HG03442 (cell line): ENCODE measurements around the gene RABGAP1.

Source experiments
- ATAC-seq: cut with Tn5 transposase; IDR thresholded peaks from one replicate; pipeline ENCODE4 v1.9.1; 2021; ENCODE audit warnings: mild to moderate bottlenecking, moderate library complexity; ENCODE audit not compliant: unreplicated experiment

The RABGAP1 gene

DNA sequence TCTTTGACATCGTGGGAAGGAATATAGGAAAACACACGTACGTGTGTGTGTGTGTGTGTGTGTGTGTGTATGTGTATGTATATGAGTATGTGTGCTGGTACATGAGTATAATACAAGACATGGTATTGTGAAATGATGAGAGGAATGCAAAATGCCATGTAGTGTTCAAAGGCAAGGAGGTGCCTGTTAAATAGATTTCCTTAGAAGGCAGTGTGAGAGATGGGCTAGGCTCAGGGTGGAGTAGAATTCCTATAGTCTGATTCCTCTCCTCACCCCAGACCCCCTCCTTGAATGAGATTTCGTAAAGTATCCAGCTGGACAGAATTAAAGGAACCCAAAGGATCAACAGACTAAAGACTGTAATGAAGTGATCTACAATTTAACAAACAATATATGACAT lies 103.8 kb downstream of the RABGAP1 start:
- ATAC-seq: no peak

DNA sequence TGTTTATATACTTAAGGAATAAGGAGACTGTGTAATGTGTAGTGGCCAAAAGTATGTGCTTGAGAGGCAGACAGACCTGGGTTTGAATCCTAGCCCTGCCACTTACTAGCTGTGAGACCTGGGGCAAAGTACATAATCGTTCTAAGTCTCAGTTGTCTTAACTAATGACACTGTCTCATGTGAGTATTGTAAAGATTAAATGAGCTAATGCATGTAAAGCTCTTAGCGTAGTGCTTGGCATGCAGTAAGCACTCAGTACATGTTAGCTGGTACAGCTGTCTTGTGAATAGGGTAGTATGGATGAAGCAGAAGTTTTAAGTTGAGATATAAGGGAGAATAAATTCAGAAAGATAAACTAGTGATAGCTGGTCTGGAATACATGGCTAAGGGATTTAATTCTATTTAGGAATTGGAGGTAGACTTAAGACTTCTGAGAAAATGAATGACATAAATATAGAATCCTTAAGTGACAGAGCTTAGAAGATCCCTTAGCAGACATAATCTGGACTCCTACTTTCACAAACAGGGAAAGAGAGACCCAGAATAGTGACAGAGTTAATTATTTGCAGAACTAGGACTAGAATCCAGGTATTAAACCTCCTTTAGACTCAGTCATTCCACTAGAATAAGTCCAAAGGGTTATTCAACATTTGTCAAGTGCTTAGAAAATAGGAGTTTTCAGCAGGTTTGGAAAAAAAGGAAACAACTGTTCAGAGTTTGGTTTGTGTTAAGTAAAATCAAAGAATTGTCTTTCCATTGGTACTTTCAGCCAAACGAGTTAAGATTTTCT lies 105.8 kb downstream of the RABGAP1 start:
- no peak for ATAC-seq

DNA sequence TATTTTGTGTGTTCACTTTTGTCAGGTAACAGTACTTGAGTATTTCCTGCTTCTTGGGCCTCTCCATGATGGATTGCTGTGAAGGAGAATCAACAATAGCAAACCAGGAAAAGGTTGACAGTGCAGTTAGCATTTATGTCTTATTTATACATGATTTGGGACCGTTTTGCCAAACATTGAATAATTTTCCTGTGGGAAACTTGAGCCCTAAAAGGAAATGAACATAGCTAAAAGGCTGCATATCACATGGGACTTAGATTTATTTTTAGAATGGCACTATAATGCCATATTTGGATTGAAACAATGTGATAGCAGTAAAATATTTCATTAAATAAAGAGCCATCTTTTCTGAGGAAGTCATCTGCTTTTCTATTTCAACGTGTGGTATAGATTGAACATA lies 107.9 kb downstream of the RABGAP1 start:
- ATAC-seq: no peak

DNA sequence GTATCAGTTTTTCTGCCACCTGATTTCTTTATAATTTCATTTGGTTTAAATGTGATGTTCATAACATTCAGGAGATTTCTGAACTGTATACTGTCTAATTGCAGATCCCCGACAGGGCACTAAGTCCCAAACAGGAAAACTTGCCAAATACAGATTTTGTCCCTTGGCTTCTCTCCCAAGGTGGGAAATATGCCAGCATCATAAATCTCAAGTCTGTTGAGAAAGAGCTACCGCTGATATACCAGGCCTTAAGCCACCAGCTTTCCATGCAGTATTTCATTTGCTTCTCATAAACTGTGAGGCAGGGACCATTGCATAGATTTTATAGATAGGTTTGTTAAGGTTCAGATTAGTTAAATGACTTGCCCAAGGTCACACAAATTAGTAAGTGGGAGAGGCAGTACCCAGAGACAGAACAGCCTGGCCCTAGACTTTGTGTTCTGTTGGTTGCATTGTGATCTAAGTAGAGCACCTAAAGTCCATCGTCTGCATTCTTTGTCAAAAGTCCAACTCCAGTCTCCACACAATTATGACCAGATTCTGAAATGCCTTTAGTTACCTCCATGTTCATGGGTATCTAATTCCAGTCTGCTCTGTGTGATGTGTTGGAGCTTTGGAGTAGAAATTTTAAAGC lies 108.9 kb downstream of the RABGAP1 start:
- ATAC-seq: no peak

DNA sequence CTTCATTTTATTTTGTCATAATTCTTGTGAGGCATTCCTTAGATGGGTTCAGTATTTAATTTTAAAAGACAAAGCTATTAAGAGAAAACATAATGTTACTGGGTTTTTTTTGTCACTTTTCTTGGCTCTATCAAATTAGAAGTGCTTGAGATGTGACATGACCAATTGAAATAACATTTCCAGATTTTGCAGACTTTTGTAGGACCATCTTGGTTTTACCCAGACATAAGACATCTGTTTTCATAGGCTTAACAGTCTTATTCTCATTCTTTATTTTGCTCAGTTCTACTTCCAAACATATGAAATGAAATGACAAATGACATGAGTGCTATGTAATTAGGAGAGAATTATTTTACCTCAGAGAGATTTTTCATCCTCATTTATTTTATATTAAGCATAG lies 112.2 kb downstream of the RABGAP1 start:
- no peak for ATAC-seq

DNA sequence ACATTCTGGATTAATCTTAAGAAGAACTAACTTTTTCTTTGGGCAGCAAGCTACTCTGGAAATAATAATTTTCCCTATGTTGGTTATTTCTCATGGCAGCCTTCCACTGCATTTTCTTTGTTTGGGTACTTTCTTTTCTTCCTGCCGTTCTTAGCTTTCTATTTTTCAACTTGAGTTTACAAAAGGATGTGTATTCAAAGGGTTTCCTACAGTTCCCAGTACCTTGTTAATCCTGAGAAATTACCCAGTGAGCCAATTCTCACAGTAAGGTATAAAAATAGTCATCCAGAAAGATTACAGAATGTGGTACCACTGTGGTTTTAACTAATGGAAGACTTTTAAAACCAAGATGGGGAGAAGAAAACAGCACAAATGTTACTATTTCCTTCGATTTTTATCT lies 112.9 kb downstream of the RABGAP1 start:
- no peak for ATAC-seq

DNA sequence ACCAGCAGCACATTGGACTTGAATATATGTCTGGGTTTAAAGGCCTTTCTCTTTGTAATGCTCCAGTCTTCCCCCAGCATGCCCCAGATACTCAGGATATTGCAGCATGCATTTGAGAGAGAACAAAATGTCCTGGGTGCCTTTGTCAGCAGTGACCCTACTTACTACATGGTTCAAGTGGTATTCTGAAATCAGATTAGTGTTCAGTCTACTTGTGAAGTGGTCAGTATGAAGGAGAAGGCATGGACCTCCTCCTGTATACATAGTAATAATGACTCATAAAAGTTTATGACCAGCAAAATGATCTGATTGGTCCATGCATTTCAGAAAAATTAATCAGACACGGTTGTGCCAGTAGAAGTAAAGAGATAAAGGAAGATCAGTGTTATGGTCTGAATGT lies 118.0 kb downstream of the RABGAP1 start:
- ATAC-seq: no peak

DNA sequence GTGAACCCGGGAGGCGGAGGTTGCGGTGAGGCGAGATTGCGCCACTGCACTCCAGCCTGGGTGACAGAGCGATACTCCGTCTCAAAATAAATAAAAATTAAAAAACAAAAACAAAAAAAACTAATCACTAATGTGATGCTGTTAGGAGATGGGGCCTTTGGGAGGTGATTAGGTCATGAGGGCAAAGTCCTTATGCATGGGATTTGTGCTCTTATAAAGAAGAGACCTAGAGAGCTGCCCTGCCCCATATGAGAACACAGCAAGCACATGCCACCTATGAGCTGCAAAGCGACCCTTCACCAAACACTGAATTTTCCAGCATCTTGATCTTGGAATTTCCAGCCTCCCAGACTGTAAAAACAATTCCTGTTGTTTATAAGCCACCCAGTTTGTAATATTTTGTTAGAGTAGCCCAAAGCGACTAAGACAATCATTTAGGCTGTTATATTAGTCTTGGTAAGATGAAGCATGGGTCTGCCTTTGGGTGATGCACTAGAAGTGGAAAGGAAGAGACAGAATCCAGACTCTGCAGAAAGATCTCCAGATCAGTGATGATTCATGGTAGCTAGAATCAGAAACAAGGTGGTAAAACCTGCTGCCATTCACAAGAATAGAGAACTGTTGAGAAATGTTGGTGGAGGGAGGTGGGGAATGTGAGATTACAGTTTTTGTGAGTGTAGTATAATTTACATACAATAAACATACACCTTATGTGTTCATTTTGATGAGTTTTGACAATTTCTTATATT lies 118.8 kb downstream of the RABGAP1 start:
- ATAC-seq: no peak

DNA sequence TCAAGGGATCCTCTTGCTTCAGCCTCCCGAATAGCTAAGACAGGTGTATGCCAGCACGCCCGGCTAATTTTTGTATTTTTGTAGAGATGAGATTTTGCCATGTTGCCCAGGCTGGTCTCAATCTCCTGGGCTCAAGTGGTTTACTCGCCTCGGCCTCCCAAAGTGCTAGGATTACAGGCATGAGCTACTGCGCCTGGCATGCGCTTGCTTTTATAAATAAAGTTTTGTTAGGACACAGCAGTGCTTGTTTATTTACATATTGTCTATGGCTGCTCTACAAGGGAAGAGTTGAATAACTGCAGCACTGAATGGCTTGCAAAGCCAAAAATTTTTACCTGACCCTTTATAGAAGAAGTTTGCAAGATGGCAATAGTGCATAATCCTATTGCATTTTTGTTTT lies 120.4 kb downstream of the RABGAP1 start:
- no peak for ATAC-seq

DNA sequence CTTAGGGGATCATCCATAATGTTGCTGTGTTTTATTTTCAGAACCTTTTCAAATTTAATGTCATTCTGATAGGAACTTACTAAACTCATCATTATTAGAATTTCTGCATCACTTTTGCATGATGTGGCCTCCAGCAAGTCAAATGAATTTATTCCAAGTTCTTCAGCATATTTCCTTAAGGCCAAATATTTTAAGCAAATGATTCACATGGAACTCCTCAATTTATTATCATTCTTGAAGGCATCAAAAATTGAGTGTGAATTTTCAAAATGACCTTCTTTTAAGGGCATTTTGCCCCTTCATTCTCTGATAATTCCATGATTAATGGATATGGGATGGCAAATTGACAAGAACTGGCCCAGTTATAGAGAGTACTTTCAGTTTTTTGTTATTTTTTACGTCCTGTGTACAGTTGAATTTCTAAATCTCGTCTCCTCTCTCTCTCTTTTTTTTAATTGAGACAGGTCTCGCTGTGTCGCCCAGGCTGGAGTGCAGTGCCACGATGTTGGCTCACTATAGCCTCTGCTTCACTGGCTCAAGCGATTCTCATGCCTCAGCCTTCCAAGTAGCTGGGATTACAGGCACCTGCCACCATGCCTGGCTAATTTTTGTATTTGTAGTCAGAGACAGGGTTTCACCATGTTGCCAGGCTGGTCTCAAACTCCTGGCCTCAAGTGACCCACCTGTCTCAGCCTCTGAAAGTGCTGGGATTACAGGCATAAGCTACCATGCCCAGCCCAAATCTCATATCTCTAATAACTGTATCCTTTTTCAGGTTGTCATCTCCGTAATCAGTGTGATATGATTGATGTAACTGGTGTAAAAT lies 121.7 kb downstream of the RABGAP1 start:
- ATAC-seq: no peak

DNA sequence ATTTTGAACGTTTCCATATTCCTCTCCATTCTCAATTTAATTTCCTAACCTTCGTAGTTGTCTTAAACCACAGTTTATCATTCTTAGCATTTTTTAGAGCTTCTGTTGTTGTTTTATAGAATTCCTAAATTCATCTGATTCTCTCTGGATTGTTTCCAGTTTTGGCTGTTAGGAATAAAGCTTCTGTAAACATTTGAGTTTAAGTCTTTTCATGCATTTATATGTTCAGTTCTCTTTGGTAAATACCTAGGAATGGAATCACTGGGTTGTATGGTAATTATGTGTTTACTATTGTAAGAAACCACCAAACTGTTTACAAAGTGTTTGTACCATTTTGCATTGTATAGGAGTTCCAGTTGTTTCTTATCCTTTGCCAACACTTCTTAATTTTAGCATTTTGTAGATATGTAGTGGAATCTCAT lies 122.4 kb downstream of the RABGAP1 start:
- ATAC-seq: no peak

DNA sequence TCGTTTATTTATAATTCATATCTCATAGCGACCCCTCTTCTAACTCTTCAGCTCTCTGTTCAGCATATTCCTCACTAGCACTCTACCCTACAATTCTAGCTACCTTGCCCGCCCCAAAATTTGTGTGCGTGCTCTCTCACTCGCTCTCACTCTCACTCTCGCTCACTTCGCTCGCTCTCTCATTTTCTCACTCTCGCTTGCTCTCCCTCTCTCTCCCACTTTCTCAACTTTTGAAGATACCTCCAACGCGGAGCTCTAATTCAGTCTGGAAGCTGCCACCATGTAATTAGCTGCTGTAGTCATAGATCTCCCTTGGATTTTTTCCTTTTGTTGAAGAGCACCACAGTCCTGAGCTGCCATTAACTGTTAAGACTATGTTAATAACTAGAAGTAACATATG lies 123.1 kb downstream of the RABGAP1 start:
- ATAC-seq: no peak

DNA sequence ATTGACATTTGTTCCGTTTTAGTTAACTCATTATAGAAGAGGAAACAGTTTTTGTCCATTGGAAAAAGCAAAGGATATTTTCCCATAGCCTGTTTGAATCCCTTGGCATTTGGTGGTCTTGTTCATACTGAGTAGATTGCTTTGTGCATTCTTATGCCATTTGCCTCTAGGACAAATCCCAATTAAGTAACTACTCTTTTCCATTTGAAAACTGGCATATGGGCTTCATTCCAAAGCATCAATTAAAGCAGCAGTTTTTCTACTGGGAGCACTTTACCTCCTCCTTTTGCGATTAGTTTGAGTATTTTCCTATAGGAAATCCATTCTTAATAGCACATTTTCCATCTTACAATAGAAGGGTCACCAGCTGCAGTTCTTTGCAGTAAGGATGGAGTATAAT lies 123.9 kb downstream of the RABGAP1 start:
- ATAC-seq: no peak

DNA sequence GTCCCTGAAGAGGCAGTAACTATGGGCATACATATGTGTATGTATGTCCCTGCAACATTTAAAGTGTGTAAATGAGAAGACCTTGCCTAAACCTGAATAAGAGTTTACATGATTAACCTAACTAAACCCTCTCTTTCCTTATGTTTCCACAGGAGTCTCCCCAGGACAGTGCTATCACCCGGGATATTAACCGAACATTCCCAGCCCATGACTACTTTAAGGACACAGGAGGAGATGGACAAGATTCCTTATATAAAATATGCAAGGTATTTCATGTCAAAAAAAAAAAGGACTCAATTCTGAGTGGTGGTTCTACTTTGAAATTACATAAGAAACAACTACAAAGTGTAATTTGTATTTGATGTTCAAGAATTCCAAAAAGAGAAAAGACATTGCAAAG lies 124.4 kb downstream of the RABGAP1 start:
- ATAC-seq: no peak

DNA sequence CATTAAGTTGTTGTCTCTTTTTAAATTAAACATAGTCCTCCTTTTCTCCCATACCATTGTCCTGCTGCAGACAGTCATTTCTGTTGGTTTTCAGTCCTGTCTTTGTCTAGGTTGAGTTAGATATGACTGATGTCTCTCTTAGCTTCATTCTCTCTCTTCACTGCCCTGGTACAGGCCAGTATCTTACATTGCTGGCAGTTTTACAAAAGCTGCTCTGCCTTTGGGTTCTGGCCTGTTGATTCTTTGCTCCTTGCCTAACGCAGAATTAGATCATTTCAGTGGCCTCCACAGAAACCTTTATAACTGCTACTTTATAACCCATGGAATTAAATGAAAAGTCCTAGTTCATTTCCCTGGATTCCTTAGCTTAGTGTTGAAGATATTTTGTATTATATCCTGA lies 126.3 kb downstream of the RABGAP1 start:
- ATAC-seq: no peak

DNA sequence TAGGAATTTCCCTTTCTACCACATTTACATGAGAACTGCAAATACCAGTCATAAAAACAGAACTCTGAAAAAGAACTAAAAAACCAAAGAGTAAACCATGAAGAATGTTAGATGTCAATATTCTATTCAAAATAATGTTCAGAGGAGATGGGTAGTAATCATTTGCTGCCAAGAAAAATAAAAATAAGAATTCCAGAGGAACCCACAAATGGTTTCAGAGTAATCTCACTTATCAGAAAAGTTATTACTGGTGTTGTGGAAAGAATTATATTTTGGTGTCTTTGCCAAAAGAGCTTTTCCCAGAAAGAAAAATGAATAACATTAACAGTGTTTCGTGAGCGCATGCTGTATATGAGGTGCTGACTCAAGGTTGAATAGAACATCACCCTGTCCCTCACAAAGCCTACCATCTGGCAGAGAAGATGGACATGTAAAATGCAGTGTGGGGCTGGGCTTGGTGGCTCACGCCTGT lies 128.2 kb downstream of the RABGAP1 start:
- ATAC-seq: no peak

DNA sequence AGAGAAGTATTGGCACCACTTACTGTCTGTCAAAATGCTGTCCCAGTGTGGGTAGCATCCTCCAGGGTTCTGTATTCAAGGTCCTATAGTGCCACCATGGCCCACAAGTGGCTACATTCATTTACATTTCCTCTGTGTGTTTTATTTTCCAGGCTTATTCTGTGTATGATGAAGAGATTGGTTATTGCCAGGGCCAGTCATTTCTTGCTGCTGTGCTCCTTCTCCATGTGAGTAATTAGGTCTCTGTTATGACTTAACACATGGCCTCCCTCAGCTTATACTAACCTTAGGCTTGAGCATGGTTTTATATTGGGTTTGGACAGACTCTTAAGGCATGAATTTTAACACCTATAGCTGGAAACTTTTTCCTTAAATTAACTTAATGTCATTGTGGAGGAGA lies 129.4 kb downstream of the RABGAP1 start:
- ATAC-seq: no peak

DNA sequence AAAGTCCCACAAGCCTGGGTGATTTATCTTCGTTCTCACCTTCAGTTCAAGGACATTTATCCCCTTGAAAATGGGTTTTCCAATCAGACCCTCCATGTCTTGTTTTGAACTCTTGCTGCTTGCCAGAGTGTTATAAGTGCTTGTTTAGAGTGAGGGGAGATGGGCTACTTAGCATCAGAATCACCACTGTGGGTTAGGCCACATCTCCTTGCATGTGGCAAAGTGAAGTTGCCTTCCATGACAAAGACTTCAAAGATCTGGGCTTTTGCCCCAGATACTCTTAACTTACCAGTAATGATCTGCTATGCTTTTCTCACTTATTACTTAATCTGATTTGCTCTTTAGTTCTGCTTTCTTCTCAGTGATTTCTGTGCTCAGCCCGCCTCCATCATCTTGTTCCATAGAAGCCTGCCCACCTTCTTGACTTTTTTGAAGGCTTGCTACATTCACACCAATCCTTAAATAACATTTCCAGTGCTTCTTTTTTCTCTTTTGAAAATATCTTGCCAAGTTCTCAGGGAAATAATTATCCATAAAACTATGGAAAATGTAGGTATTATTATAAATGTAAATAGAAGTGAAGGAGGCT lies 131.7 kb downstream of the RABGAP1 start:
- no peak for ATAC-seq

DNA sequence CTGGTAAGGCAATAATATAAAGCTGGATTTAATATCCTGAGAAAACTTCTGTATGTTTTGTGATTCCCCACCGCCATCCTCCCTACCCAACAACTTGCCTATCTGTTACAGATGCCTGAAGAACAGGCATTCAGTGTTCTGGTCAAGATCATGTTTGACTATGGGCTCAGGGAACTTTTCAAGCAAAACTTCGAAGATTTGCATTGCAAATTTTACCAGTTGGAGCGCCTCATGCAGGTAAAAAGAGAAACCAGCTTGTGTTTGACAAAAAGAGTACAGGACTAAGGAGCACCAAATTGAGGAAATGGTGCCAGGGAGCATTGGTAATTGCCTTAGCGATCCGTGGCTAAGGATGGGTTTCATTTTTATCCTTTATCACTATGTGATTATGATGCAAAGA lies 132.6 kb downstream of the RABGAP1 start:
- no peak for ATAC-seq

DNA sequence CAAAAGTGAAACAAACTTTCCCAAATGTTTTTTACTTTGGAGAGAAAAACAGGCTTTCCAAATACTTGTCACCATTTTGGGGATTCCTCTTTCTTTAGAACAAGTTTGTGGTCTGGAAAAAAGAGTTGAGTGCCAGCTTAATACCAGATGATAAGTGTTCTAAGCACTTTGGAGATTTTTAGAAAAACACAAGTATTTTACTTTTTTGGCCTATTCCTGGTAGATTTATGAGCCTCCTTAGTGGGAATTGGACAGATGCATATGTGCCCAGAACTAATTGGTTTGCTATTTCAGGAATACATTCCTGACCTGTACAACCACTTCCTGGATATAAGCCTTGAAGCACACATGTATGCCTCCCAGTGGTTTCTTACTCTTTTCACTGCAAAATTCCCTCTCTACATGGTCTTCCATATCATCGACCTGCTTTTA lies 133.2 kb downstream of the RABGAP1 start:
- ATAC-seq: no peak

DNA sequence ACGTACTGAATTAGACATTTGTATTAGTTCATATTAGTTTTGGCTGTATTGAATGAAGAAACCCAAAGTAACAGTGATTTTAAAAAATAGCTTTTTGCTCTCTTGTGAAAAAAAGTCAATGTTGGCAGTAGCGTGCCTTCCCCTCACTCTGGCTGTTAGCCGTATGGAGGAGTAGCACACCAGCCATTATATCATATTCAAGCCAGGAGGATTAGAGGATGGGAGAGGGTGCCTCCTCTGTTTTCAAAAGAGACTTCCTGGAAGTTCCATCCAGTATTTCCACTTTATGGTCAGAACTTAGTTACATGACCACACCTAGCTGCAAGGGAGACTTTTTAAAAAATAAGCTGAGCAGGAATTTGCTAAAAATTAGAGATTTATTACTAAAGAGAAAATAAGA lies 133.8 kb downstream of the RABGAP1 start:
- ATAC-seq: no peak
